Eye (tissue), 1 donor: ENCODE measurements around the gene CPNE9.

Experiments
- DNase-seq: peaks from one replicate; pipeline ENCODE4 v3.0.0-alpha.2; 2015

The CPNE9 gene, protein sequence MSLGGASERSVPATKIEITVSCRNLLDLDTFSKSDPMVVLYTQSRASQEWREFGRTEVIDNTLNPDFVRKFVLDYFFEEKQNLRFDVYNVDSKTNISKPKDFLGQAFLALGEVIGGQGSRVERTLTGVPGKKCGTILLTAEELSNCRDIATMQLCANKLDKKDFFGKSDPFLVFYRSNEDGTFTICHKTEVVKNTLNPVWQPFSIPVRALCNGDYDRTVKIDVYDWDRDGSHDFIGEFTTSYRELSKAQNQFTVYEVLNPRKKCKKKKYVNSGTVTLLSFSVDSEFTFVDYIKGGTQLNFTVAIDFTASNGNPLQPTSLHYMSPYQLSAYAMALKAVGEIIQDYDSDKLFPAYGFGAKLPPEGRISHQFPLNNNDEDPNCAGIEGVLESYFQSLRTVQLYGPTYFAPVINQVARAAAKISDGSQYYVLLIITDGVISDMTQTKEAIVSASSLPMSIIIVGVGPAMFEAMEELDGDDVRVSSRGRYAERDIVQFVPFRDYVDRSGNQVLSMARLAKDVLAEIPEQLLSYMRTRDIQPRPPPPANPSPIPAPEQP

GRCh38 chr3:9703736-9704346 lies at the start of gene CPNE9:
CPNE9 (plus strand) TSS chr3:9703833; CDS start chr3:9703997, 164 bp downstream.
- peak; percentile 36 for DNase-seq

DNA sequence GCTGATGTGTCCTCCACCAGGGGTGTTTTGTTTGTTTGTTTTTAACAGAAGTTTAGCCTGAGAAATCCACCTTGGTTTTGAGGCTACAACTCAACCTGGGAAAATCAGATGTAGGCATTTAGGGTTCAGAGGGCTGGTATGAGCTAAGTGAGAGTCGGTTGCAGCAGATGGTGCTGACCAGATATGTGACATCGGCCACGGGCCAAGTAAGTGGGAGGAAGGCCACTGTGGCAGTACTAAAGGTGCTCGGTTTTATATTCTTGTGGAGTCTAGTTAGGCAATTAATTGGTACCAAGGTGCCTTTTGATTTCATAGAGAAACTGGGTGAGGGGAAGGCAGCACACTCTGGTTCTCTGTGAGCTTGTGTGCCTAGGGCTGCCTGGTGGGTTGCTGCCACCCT lies 43.8 kb upstream of the CPNE9 start:
- no peak for DNase-seq

GRCh38 chr3:9660972-9661371 lies 42.7 kb upstream of the CPNE9 start:
- no peak for DNase-seq

DNA sequence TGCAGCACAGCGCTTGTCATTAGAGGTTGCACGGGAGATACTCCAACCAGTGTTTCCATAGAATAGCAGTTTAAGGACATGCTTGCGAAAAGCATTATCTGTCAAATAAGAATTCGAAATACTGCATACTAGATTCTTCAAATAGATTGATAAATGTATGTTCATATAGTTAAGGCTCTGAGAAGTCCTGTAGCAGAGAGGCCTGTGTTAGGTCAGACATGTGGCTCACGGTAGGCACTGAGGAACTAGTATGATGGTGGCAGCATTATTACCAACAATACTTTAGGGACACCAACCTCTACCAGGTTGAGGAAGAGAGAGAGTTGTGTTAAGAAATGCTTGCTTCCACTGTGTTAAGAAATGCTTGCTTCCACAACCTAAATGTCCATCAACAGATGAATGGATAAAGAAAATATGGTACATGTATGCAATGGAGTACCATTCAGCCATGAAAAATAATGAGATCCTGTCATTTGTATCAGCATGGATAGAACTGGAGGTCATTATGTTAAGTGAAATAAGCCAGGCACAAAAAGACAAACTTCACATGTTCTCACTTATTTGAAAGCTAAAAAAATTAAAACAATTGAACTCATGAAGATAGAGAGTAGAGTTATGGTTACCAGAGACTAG lies 39.4 kb upstream of the CPNE9 start:
- DNase-seq = no peak

- no peak for DNase-seq
These were observed 36.8 kb upstream of the CPNE9 start for GRCh38 chr3:9666704-9667445.

DNA sequence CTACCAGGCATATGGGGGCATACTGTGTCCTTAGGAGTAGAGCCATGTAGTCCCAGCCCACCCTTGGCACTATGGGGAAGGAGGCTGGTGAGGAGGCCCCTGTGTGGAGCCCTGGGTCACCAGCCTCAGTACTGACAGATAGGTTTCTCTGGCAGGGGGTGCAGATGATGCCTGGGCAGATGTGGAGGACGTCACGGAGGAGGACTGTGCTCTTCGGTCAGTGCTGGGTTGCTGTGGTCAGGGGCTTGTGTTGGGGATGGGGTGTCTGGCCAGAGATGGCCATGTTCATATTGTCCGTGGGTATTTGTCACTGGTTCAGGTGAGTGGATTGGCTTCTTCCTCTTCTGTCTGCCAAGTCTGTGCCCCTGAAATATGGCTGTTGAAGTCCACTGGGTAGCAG lies 34.4 kb upstream of the CPNE9 start:
- no peak for DNase-seq

GRCh38 chr3:9669720-9670432 lies 33.8 kb upstream of the CPNE9 start:
- peak; percentile 1 for DNase-seq

GRCh38 chr3:9673082-9673481 lies 30.6 kb upstream of the CPNE9 start:
- DNase-seq = no peak

- DNase-seq = no peak
These were observed 29.9 kb upstream of the CPNE9 start for GRCh38 chr3:9673752-9674151.

DNA sequence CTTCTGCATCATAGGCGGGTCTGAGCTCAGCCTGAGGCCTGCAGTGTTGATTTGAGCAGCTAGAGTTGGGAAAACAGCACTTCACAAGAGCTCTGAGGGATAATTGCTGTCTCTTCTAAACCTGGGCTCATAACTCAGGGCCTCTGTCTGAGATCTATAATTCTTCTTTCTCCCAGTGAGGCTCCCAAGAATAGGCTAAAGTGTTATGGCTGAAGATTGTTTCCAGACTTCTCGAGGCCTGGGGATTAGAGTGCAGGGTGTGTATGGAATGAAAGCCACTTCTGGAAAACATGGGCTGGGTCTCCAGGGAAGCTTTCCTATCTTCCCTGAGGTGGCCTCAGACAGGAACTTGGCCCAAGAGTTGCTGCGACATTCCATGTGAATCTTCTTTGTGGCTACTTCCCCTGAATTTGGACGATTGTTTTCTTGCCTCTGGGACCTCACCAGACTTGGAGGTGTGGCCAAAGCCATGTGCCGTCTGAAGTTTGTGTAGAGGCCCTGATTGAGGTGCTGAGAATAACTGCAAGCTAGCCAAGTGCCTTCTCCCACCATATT lies 27.8 kb upstream of the CPNE9 start:
- no peak for DNase-seq

DNA sequence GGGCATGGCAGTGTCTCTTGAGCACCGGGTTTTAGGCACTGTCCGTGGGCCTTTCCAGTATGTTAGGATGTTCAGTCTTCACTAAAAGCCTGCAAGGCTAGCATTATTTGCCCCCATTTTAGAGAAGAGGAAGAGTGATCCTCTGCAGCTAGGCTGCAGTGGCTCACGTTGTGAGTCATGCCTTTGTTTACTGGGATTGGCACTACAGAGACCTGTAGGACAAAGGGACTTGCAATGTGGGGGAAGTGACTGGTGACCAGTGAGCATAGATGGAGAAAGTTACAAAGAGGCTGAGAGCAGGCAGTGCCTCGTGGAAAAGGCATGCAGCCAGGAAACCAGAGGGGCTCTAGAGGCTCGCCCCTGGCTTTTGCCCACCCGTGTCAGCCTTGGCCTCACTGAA lies 26.8 kb upstream of the CPNE9 start:
- no peak for DNase-seq

DNA sequence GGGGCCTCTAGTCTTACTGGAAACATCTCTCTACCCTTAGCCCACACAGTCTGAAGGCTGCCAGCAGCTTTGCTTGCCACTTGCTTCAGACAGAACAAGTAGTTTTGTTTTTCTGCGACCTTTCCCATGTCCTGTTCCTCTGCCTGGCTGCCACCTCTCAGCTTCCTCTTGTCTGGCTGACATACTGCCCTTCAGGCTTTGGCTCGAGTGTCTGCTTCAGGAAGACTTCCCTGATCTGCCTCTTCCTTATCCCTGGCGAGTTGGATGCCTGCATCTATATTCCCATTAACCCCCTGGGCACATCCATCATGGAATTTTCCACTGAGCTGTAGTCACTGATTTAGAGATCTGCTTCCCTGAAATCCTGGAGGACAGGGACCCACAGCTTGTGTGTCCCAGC lies 25.1 kb upstream of the CPNE9 start:
- no peak for DNase-seq

- no peak for DNase-seq
These were observed 24.1 kb upstream of the CPNE9 start for GRCh38 chr3:9679476-9680080.

DNA sequence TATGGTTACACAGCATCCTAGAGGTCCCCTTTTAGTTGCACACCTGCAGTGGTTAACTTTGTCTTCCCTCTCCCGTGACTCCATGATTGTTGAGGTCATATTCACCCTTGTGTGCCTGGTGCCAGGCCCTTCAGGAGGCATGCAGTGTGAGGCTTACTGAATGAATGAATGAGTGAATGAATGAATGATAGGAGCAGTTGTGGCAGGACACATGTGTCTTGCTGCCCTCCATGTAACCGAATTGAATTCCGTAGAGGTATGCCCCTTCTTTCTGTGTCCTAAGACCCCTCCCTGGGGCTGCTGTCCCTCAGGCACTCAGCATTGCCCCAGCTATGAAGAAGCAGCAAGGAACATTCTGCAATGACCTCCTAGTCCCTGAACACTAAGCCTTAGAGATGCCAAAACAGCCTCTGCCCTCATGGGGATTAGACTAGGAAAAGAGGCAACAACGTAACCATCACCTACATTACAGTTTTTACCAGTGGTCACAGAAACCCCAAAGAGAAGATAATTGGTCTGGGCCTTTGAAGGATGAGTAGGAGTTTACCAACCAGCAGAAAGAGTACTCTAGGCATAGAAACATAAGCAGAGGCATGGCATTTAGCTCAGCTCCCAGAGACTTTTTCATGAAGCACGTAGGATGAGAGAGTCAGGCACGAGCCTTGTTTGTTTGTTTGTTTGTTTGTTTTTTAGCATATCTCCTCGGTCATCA lies 22.5 kb upstream of the CPNE9 start:
- no peak for DNase-seq

DNA sequence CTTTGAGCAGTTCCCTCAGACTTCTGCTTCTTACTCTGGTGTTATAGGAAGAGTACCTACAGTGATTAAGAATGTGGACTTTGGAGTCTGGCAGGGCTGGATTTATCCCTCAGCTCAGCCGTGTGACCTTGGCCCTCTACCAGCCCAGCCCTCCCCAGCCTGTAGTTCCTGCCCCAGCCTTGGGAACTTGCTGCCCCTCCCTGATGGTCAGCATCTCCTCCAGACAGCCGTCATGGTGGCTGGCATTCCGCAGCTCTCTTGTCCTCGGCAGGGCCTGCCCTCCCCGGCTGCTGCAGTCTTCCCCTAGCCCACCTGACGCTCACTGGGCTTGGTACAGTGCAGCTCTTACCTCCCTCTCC lies 21.9 kb upstream of the CPNE9 start:
- no peak for DNase-seq

- no peak for DNase-seq
These were observed 21.5 kb upstream of the CPNE9 start for GRCh38 chr3:9682096-9682495.

DNA sequence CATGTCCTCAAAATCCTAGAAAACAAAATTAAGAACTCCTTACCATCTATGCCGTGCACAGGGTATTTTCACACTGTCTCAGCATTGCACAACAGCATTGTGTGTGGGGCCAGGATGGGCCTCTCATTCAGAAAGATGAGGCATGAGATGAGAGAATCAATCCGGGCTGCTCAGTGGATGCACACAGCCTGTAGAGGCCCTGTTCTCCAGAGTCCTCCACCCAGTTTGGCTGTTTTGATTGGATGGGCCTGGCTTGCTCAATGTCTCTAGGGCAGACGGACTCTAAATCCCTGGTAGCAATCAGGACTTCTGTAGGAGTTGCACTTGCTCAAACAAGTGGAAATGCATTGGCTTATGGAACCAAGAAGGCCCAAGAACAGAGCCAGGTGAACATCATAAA lies 20.2 kb upstream of the CPNE9 start:
- no peak for DNase-seq

GRCh38 chr3:9685216-9686049 lies 18.2 kb upstream of the CPNE9 start:
- no peak for DNase-seq

DNA sequence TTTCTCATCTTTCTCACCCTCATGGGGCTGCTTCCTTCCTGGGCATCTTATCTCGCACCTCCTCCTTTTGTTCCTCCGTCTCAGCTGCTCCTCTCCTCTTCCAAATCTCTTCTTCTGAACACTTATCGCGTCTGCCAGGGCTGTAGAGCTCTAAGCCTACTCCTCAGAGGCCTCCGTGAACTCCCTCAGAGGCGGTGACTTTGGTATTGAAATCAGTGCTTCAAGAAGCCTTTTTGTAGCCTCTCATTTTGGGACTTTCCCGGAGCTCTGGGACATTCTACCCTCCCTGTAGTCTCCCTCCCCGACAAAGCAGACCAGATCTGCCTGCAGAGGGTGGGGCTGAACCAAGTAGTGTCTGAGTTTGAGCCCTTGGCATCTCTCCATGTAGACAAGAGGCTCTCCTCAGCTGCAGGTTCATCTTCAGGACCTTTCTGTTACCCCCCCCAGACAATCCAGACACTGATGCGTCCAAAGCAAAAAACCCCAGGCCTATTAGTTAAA lies 17.5 kb upstream of the CPNE9 start:
- DNase-seq = no peak

DNA sequence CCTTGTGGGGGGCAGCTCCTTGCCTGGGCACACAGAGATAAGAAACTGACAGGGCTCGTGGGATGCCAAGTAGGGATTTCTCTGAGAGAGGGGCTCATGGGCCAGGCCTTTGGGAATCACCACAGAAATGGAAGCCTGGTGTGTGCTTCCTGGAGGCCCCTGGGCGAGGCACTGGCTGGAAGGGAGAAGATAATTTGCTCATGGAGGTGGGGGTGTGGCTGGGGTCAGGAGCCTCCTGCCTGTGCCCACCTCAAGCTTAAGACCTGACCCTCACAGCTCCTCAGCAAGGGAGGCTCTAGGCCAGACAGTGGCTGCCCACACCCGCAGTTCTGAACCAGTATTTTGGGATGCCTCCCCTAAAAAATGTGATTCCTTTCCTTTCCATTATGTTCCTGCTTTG lies 16.9 kb upstream of the CPNE9 start:
- no peak for DNase-seq
